Amniotic stem cell (primary cell): Measurements from ENCODE around the gene PAX3.

ENCODE experiments used
- DNase-seq: peaks from one replicate; lab custom pipeline; 2025; lab: John Stamatoyannopoulos, UW

Gene PAX3

DNA sequence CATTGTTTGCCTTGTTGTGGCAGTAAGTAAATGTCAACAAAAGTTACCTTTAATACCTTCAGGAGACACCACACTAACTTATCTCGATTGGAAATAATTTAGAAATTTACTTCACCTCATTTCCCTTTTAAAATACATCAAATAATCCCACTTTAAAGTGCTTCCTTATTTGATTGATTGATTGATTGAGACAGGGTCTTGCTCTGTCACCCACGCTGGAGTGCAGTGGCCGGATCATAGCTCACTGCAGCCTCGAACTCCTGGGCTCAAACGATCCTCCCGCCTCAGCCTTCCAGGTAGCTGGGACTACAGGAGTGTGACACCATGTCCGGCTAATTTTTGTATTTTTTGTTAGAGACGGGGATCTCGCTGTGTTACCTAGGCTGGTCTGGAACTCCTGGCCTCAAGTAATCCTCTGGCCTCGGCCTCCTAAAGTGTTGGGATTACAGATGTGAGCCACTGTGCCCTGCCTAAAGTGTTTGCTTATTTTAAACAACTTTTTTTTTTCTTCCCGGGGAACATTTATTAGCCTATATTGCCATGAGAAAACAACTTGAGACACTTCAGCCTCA is 12.0 kb upstream of the PAX3 start:
- no peak for DNase-seq

DNA sequence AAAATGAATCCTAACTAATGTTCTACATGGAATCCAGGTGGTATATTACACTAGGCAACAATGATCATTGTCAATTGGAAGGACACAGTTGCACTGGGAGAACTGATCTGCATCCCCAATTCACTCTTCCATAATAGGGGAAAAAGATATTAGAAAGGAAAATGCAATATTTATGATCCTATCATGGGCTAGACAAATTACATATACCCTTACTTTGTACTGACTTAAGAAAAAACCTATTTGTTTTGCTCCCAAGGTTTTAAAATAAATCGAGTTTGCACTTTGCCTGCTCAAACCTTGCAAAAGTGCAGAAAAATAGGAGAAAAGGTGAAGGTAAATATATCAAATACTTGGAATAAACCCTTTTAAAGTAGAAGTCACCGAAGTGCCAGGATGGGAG is 11.0 kb upstream of the PAX3 start:
- DNase-seq, result no peak

DNA sequence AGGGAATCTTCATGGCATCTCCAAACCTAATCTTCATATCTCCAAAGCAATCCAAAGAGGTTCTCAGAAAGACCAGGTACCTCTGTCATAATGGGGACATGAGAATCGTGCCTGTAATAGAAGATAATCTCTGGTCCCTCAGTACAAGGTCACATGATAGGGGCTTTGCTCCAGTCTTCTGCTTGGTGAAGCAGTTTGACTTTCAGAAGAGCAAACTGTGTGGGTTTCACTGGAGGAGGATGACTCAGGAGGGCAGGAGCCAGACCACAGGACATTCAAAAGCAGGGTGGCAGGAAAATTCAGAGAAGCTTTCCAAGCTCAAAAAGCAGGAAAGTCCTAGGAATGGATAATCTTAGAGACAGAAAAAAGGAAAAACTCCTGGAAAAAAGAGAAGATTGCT is 10.6 kb upstream of the PAX3 start:
- no peak for DNase-seq

DNA sequence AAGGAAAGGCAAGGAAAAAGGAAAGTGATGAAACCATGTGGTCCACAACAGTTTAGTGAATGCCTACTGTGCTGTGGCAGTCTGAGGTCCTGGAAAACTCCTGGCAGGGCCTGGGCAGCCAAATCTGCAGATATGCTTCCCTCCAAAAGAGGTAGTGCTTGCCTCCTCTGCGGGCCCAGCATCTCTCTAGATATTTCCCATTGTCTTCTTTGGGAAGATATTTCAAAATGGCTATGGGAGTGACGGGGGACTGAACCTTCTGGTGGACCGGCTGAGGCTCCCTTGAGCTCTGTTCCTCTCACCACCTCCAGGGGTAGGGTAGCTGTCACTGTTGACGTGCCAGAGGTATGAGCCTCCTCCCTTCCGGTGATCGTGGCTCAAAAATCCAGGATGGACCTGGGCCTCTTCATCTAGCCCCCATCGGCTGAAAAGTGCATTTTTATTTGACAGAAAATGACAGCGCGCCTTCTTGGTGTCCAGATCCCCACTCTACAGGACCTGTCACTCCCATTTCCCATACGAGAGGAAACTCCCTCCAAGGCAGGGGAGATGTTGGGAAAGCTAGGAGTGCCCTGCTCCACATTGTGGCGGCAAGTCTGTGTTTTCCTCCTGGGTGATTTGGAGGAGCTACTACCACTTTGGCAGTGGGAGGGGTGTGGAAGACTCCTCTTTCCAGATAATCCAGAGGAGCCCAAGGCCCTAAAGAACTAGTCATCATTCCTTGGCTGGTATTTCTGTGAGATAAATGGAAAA is 9.4 kb upstream of the PAX3 start:
- DNase-seq, result no peak

DNA sequence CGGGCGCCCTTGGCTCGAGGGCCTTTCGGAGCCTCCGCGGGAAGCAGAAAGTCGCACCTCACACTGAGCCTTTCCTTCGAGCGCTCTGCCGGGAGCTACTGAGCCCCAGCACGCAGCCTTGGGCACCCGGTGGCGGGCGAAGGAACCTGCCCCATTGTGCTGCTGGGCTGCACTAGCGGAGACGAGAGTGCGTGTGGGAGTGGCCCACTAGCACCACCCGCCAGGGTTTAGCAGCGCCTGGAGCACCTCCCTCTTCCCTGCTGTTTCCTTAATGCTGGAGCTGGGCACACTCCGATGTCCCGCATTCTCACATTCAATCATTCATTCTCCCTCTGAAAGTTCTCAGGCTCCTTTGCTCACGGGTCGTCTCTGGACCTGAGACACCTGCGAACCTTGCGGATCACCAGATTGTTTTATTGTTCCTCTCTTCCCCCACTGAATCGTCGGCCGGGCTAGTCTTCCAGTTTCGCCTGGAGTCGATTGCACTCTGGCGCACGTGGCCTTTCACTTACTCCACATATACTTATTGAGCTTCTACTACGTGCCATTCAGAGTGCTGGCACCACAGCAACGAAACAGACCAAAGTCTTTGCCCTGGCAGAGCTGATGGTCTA is 8.5 kb upstream of the PAX3 start:
- no peak for DNase-seq

DNA sequence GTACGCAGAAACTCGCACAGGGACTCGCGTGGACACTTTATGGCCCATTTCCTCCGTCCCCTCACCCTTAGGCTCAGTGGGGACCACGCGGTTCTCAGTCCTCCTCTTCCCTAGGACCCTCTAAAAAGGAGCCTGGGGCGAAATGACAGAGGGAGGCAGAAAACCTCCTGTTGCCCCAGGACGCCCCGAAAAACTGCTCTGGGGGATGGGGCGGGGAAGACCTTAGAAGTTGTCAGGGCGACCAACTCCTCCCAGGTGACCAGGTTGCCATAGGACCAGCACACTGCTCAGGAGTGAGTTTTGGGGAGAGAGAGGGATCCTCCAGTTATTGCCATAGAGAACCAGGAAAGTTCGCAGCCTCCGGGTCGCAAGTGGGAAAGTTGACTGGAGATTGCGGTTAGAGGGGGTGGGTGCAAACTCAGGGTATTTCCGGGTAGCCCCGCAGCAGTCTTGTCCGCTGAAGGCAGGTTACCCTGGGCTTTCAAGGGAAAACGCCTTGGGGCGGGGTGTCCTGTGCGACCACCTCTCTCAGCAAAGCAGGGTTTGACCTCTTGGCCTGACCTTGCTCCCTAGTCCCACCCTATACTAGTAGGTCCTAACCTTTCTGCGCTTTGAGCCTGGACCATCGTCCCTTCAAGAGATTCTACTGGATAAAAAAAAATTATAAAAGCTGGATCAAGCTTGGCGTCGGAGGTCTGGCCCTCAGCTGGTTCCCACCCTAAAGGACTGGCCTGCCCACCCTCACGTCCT is 7.8 kb upstream of the PAX3 start:
- DNase-seq, result no peak

GRCh38 chr2:222305516-222306392 is 7.0 kb upstream of the PAX3 start:
- no peak for DNase-seq

GRCh38 chr2:222304737-222305515 is 6.1 kb upstream of the PAX3 start:
- no peak for DNase-seq

- DNase-seq, result no peak
Measured at GRCh38 chr2:222303828-222304736, 5.3 kb upstream of the PAX3 start.

DNA sequence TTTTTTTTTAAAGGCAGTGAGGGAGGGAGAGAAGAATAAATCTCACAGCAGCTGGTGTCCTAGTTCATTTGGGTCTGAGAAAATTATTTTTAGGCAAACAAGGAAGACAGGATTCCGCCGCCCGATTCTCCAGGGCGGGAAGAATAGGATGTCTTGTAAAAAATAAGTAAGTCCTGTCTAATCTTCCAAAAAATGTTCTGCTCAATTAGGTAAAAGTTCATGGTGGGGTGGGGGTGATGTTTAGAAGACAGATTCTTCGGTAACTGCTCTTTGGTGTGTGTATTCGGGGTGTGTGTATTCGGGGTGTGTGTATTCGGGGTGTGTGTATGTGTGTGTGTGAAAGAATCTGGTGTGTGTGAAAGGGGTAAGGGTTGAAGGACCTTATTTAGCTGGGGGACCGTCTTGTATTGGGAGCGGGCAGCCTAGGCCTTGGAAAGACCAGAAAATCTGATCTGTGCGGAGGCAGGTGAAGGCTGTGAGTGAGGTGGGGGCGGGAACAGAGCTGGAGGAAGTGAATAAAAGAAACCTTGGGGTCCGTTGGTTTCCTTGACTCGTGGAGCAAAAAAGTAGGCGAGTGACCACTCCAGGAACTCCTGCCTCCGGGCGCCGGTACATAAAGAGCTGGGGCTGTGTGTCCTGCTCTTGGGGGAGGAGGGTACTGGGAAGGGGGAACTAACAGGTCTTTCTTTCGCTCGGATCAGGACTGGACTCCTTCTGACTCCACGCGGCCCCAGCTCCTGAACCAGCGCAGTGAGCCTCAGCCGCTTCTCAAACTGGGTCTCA is 4.4 kb upstream of the PAX3 start:
- no peak for DNase-seq

DNA sequence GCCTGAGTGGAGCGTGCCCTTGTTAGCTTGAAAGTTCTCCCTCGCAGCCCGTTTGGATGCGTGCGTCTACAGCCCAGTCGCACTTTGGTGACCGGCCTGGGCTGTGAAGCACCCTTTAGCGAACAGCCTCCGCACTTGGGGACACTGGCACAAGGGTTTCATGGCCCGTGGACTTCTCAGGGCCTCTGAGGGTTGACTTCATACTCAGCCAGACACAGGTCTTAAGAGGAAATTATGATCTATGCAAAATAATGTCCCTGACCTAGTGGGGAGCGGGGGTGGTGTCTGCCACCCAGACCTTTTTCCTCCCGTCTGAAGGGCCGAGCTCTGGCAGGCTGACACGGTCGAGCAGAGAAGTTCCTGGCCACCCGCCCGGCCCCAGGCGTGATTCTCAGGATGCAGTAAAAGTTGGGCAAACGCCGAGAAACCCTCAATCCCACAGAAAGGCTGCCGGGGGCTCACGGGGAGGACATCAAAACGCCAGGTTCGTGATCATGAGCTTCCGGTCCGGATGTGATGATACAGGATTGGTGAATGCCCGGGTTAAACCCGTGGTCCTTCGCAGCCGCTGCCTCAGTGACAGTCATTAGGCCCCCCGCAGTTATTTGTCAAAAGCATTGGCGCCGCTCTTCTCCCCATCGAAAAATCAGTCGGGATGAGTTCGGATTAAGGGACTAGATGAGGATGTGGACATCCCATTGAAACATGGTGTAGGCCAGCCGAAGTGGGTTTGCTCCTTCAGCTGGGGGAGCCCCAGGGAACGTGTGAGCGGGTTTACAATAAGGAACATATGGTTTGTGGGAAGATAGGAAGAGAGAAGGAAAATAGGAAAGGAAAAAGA is 3.6 kb upstream of the PAX3 start:
- no peak for DNase-seq

- no peak for DNase-seq
Measured at GRCh38 chr2:222301796-222302118, 3.0 kb upstream of the PAX3 start.

- DNase-seq, result no peak
Measured at GRCh38 chr2:222301053-222301795, 2.4 kb upstream of the PAX3 start.

- no peak for DNase-seq
Measured at GRCh38 chr2:222300726-222301052, 1.9 kb upstream of the PAX3 start.

DNA sequence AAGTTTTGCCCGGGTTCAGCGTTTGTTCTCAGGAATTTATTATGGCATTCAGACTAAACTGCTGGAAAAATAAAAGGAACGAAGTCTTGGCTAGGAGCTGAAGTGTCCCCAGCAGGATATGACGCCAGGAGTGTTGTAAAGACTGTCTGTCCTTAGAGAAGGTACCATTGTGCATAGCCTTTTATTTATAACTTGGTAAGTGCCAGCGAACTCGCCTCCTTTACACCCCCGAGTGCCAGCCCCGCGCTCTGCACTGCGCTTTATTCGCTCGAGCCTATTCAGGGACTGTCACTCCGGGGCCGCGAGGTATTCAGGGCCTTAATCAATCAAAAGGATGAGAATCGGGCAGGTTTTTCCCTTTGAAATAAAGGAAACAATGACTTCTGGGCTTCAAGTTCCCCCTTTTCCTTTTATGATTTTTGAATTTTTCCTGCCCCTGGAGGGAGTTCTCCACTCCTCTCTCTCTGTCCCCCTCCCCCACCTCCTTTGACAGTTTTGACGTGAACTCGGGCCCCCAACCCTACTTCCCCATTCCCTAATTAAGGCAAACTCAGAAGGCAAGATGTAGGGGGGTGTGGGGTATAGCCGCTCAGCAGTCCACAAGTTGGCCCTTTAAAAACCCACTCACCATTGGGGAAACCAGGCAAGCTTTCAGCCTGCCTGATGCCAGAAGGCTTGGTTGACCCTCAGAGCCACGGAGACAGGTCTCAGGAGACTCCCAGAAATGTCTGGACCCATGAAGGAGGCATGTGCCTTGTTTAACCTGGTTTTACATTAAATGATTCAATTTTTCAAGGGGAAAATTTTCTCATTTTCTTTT is 1.3 kb upstream of the PAX3 start:
- DNase-seq, result no peak

- no peak for DNase-seq
Measured at GRCh38 chr2:222298001-222298310, 842 bp downstream of the PAX3 start.

DNA sequence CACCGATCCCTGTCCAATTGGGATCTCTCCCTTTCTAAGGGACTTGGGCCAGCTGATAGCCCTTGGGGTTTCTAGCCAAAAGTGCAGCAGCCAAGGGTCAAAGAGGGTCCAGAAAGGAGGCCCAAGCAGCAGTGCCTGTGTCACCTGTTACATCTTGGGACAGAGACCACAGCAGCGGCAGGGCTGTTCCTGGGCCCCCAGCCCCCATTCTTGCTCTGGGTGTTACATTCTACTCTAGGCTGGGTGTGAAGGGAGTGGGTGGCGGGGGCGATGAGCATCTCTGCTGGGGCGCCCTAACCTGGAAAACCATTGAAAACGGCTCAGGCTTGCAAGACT is 1.2 kb downstream of the PAX3 start:
- DNase-seq, result no peak
